HG03097 (cell line): ENCODE measurements around the gene ITGA8.
"Not testable (repeated sequence)": the region's sequence is repeated elsewhere in the genome, so short reads cannot be mapped to it uniquely, and the experiment has no call there.

Source experiments
- ATAC-seq: cut with Tn5 transposase; IDR thresholded peaks from one replicate; pipeline ENCODE4 v1.9.1; 2021; ENCODE audit not compliant: unreplicated experiment, low FRiP score

Gene ITGA8

GRCh38 chr10:15516256-15517085 is 203.3 kb downstream of the ITGA8 start:
- ATAC-seq = no peak

- ATAC-seq = no peak
These were observed 204.5 kb downstream of the ITGA8 start for GRCh38 chr10:15515202-15515601.

- no peak for ATAC-seq
These were observed 208.8 kb downstream of the ITGA8 start for GRCh38 chr10:15510963-15511362.

GRCh38 chr10:15505329-15505728 is 214.4 kb downstream of the ITGA8 start:
- ATAC-seq = no peak

GRCh38 chr10:15504101-15504840 is 215.5 kb downstream of the ITGA8 start:
- no peak for ATAC-seq

- ATAC-seq = no peak
These were observed 224.7 kb downstream of the ITGA8 start for GRCh38 chr10:15494850-15495506.

GRCh38 chr10:15491856-15492642 is 227.7 kb downstream of the ITGA8 start:
- no peak for ATAC-seq

- ATAC-seq = no peak
These were observed 230.3 kb downstream of the ITGA8 start for GRCh38 chr10:15489431-15489830.

GRCh38 chr10:15487376-15487775 is 232.3 kb downstream of the ITGA8 start:
- no peak for ATAC-seq

- no peak for ATAC-seq
These were observed 233.3 kb downstream of the ITGA8 start for GRCh38 chr10:15486404-15486803.

GRCh38 chr10:15485684-15486316 is 233.9 kb downstream of the ITGA8 start:
- ATAC-seq = no peak

GRCh38 chr10:15485027-15485426 is 234.7 kb downstream of the ITGA8 start:
- ATAC-seq = no peak

- ATAC-seq = no peak
These were observed 235.6 kb downstream of the ITGA8 start for GRCh38 chr10:15484128-15484527.

- no peak for ATAC-seq
These were observed 236.3 kb downstream of the ITGA8 start for GRCh38 chr10:15483215-15484075.

GRCh38 chr10:15482156-15482555 is 237.6 kb downstream of the ITGA8 start:
- no peak for ATAC-seq

GRCh38 chr10:15478950-15479349 is 240.8 kb downstream of the ITGA8 start:
- ATAC-seq = no peak

- ATAC-seq = no peak
These were observed 241.3 kb downstream of the ITGA8 start for GRCh38 chr10:15478429-15478828.

GRCh38 chr10:15476337-15476736 is 243.4 kb downstream of the ITGA8 start:
- ATAC-seq = no peak

GRCh38 chr10:15475439-15475838 is 244.3 kb downstream of the ITGA8 start:
- ATAC-seq = not testable (repeated sequence)
